HG03520 (cell line): ENCODE data around the gene INTS4.
"Not testable (repeated sequence)": the region's sequence is repeated elsewhere in the genome, so short reads cannot be mapped to it uniquely, and the experiment has no call there.

ENCODE experiments used
- ATAC-seq: cut with Tn5 transposase; IDR thresholded peaks from one replicate; pipeline ENCODE4 v1.9.1; 2021; ENCODE audit warnings: mild to moderate bottlenecking, moderate library complexity; ENCODE audit not compliant: unreplicated experiment

Gene INTS4

GRCh38 chr11:77959434-77959833, 35.0 kb downstream of the INTS4 start:
- no peak for ATAC-seq

- ATAC-seq, result not testable (repeated sequence)
Measured at GRCh38 chr11:77958583-77959177, 35.8 kb downstream of the INTS4 start.

- not testable (repeated sequence) for ATAC-seq
Measured at GRCh38 chr11:77943296-77943695, 51.2 kb downstream of the INTS4 start.

- ATAC-seq, result not testable (repeated sequence)
Measured at GRCh38 chr11:77942465-77942864, 52.0 kb downstream of the INTS4 start.

- ATAC-seq, result not testable (repeated sequence)
Measured at GRCh38 chr11:77933596-77933995, 60.9 kb downstream of the INTS4 start.

- ATAC-seq, result not testable (repeated sequence)
Measured at GRCh38 chr11:77930334-77931208, 63.9 kb downstream of the INTS4 start.

- not testable (repeated sequence) for ATAC-seq
Measured at GRCh38 chr11:77917713-77918112, 76.8 kb downstream of the INTS4 start.

- ATAC-seq, result not testable (repeated sequence)
Measured at GRCh38 chr11:77914307-77914791, 80.1 kb downstream of the INTS4 start.

GRCh38 chr11:77913608-77914306, 80.7 kb downstream of the INTS4 start:
- ATAC-seq, result not testable (repeated sequence)

- ATAC-seq, result not testable (repeated sequence)
Measured at GRCh38 chr11:77910828-77911227, 83.6 kb downstream of the INTS4 start.

GRCh38 chr11:77909277-77909676, 85.2 kb downstream of the INTS4 start:
- ATAC-seq, result no peak

GRCh38 chr11:77908835-77909234, 85.6 kb downstream of the INTS4 start:
- no peak for ATAC-seq

GRCh38 chr11:77894949-77895348, 99.5 kb downstream of the INTS4 start:
- not testable (repeated sequence) for ATAC-seq

- not testable (repeated sequence) for ATAC-seq
Measured at GRCh38 chr11:77891703-77892102, 102.8 kb downstream of the INTS4 start.

GRCh38 chr11:77891256-77891655, 103.2 kb downstream of the INTS4 start:
- ATAC-seq, result not testable (repeated sequence)

- not testable (repeated sequence) for ATAC-seq
Measured at GRCh38 chr11:77890619-77891056, 103.8 kb downstream of the INTS4 start.

GRCh38 chr11:77890100-77890614, 104.3 kb downstream of the INTS4 start:
- ATAC-seq, result not testable (repeated sequence)

- not testable (repeated sequence) for ATAC-seq
Measured at GRCh38 chr11:77889045-77889444, 105.4 kb downstream of the INTS4 start.

GRCh38 chr11:77886401-77886800, 108.1 kb downstream of the INTS4 start:
- ATAC-seq, result no peak

GRCh38 chr11:77884829-77885190, 109.7 kb downstream of the INTS4 start:
- ATAC-seq, result no peak
